ENCODE results near the gene CLDN17. TPM values are rescaled to one million over a fixed set of nuclear protein-coding genes. Genes with fewer than 3 reads are reported as not detected.

The CLDN17 gene
- total RNA-seq, 1 donor from 2014 or later: not detected

GRCh38 chr21:30189773-30190172 is 23.2 kb upstream of the CLDN17 start:
- H3K4me3 ChIP-seq: no peak overlapping the region
- no peaks in the 10 kb centered on the region for H3K27me3 ChIP-seq (ENCODE audit: low read depth)
- DNase-seq: no peak
- H3K9me3 ChIP-seq: no peaks in the 10 kb centered on the region
- peak in 1 of 2 donors; percentile 24 for ATAC-seq
- H3K36me3 ChIP-seq: no peaks in the 10 kb centered on the region
- TF ChIP-seq, protein P1, sequence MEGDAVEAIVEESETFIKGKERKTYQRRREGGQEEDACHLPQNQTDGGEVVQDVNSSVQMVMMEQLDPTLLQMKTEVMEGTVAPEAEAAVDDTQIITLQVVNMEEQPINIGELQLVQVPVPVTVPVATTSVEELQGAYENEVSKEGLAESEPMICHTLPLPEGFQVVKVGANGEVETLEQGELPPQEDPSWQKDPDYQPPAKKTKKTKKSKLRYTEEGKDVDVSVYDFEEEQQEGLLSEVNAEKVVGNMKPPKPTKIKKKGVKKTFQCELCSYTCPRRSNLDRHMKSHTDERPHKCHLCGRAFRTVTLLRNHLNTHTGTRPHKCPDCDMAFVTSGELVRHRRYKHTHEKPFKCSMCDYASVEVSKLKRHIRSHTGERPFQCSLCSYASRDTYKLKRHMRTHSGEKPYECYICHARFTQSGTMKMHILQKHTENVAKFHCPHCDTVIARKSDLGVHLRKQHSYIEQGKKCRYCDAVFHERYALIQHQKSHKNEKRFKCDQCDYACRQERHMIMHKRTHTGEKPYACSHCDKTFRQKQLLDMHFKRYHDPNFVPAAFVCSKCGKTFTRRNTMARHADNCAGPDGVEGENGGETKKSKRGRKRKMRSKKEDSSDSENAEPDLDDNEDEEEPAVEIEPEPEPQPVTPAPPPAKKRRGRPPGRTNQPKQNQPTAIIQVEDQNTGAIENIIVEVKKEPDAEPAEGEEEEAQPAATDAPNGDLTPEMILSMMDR (IDR thresholded peaks at IDR 0.05): no peak
- intact Hi-C loops (cut with DNase I): loop anchor here (10.0 kb wide), 1 partner anchor 145 kb away; no protein-coding TSS in a partner anchor
- H3K27ac ChIP-seq: no peak overlapping the region
- no peaks in the 10 kb centered on the region for H3K4me1 ChIP-seq

DNA sequence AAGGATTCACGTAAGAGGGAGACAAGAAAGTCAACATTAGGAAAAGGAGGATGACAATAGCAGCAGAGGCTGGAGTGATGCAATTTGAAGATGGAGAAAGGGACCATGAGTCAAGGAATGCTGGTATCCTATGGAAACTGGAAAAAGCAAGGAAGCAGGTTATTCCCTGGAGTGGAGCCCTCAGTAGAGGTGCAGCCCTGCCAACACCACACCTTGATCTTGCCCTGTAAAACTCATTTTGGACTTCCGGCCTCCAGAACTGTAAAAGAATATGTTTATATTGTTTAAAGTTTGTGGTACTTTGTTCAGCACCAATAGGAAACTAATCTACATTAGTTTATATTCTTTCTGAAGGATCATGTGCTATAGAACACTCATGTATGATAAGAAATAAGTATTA is 19.6 kb upstream of the CLDN17 start:
- H3K27me3 ChIP-seq (ENCODE audit: low read depth): no peaks in the 10 kb centered on the region
- DNase-seq: no peak
- intact Hi-C loops (cut with DNase I): no loop called here
- ATAC-seq: no peak
- H3K36me3 ChIP-seq: no peaks in the 10 kb centered on the region
- H3K9me3 ChIP-seq: no peaks in the 10 kb centered on the region
- TF ChIP-seq, protein P1 (IDR thresholded peaks at IDR 0.05): no peak
- H3K4me1 ChIP-seq: no peaks in the 10 kb centered on the region
- no peak overlapping the region for H3K27ac ChIP-seq
- H3K4me3 ChIP-seq: no peak overlapping the region

DNA sequence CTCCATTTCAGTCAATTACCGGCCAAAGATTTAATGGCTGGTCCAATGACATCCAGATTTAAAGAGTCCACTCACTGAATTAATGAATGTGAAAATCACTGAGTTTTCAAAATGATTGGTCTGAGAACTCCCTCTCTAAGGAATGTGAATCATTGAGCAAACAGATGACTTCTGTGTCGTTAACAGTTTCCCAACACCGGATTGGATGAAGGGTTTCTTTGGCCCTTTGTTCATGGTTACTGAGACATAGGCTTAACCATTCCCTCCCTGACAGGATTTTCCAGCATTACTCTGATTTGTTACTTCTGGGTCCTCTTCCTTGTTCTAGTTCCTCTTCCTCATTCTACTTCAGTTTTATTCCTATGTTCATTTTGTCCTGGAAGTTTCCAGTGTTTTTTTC is 1.5 kb upstream of the CLDN17 start:
- ATAC-seq: no peak
- H3K27ac ChIP-seq: no peak overlapping the region
- TF ChIP-seq, protein P1 (IDR thresholded peaks at IDR 0.05): no peak

GRCh38 chr21:30166171-30166570 is 434 bp downstream of the CLDN17 start:
- Histone ChIP-seq H3K9me3 (no peaks in the 10 kb centered on the region), H3K27me3 (ENCODE audit: low read depth) (no peaks in the 10 kb centered on the region), H3K27ac (no peak overlapping the region), H3K4me3 (no peak overlapping the region), H3K36me3 (no peaks in the 10 kb centered on the region), H3K4me1 (no peaks in the 10 kb centered on the region)
- TF ChIP-seq, protein P1 (IDR thresholded peaks at IDR 0.05): no peak
- intact Hi-C loops (cut with DNase I): no loop called here
- DNase-seq (no peak), ATAC-seq (no peak)

More for the DNA sequence above, 1.5 kb upstream of the CLDN17 start:
- DNase-seq: no peak
- H3K4me1 ChIP-seq: no peaks in the 10 kb centered on the region
- H3K9me3 ChIP-seq: no peaks in the 10 kb centered on the region
- intact Hi-C loops (cut with DNase I): no loop called here
- no peaks in the 10 kb centered on the region for H3K36me3 ChIP-seq
- H3K4me3 ChIP-seq: no peak overlapping the region
- H3K27me3 ChIP-seq (ENCODE audit: low read depth): no peaks in the 10 kb centered on the region

DNA sequence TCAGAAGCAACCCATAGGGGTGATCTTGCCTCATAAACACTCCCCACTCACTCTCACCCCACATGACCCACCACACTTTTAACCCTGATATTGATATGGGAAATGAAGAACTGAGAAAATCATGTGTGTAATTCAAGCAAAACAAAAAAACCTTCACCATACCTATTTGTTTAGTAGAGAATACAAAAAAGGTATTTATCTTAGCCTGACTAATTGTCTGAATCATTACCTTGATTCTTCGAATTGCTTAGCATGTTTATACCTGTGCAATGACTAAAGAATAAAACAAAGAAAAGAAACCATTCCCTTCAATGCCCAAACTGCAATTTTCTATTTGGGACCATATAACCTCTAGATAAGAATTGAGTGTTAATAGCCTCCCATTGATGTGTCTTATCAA is 1.8 kb downstream of the CLDN17 start:
- intact Hi-C loops (cut with DNase I): no loop called here
- no peaks in the 10 kb centered on the region for H3K27me3 ChIP-seq (ENCODE audit: low read depth)
- H3K36me3 ChIP-seq: no peaks in the 10 kb centered on the region
- H3K4me1 ChIP-seq: no peaks in the 10 kb centered on the region
- no peak overlapping the region for H3K27ac ChIP-seq
- H3K4me3 ChIP-seq: no peak overlapping the region
- TF ChIP-seq, protein P1 (IDR thresholded peaks at IDR 0.05): no peak
- DNase-seq: no peak
- no peaks in the 10 kb centered on the region for H3K9me3 ChIP-seq
- no peak for ATAC-seq

All from lower lobe of right lung (tissue), 2 donors.